ENCODE measurements around the gene MED13. TPM values are rescaled to one million over a fixed set of nuclear protein-coding genes. Genes with fewer than 3 reads are reported as not detected.
A peak's percentile ranks its signal among the peaks of the same experiment; 100 is the strongest.
"Not testable (repeated sequence)": the region's sequence is repeated elsewhere in the genome, so short reads cannot be mapped to it uniquely, and the experiment has no call there.

Gene MED13
- total RNA-seq, 5 donors from 2014 or later (not counting 1 experiment from before 2014, with no cell fraction given): 60.8 to 82.4 (median 77.6) TPM

DNA sequence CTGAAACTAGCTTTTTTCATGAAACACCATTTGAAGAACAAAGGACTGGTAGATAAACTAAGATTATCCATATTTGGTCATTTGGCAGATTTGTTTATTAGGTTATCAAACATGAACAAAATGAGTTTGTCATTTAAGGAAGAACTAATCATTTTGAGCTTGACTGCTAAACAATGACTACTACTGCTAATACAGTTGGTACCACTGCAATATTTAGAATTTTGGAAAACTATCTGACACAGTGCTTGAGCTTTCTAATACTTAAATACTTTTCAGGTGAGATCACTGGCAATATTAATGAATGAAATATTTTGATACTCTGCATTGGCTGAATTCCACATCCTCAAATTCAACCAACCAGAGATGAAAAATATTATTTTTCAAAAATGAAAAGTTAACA is 47.2 kb downstream of the MED13 start:
- no peak for ATAC-seq (replicated peaks in 1 of 4)
- H3K36me3 ChIP-seq (ENCODE audit: control insufficient read depth in 2 of 2, extremely low read depth in 1 of 2, insufficient read depth in 1 of 2, low read length in 1 of 2): peaks cover 4 to 36% of the 10 kb centered on the region in 2 donors
- no peaks in the 10 kb centered on the region for H3K4me1 ChIP-seq (ENCODE audit: control insufficient read depth in 1 of 2, extremely low read depth in 1 of 2, insufficient read depth in 2 of 2, low read length in 2 of 2)
- H3K4me3 ChIP-seq (ENCODE audit: control insufficient read depth in 1 of 2, extremely low read depth in 1 of 2, low read length in 1 of 2): no peak overlapping the region
- no peaks in the 10 kb centered on the region for H3K27me3 Mint-ChIP-seq
- H3K4me3 Mint-ChIP-seq: no peak overlapping the region
- CTCF ChIA-PET: no interaction called here
- no peaks in the 10 kb centered on the region for H3K9me3 ChIP-seq
- POLR2A ChIA-PET: no interaction called here
- H3K36me3 Mint-ChIP-seq: peaks cover 33% of the 10 kb centered on the region
- H3K27ac ChIP-seq (ENCODE audit: low read length): no peak overlapping the region
- peaks cover 0 to 7% (median 5%) of the 10 kb centered on the region in 3 donors for H3K4me1 Mint-ChIP-seq
- no peak for DNase-seq
- H3K27me3 ChIP-seq (replicated peaks in 1 of 2; ENCODE audit: control insufficient read depth in 2 of 2, extremely low read depth in 1 of 2, insufficient read depth in 2 of 2, low read length in 1 of 2): no peaks in the 10 kb centered on the region
- no peaks in the 10 kb centered on the region for H3K9me3 Mint-ChIP-seq
- H3K27ac Mint-ChIP-seq: no peak overlapping the region

DNA sequence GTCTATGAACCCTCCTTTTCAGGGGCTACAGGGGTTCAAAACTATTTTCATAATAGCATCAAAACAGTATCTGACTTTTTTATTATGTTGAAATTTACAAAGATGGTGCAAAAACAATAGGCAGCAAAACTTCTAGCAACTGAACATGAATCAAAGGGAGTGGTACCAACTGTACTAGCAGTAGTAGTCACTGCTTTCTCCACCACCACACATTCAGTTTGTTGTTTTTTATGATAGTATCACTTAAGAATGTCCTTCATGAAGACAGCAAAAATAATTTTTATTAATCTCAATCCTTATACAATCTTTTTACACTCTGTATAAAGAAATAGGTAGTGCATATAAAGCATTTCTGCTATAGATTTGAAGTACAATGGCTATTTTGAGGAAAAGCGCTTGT is 47.6 kb downstream of the MED13 start:
- no peak overlapping the region for H3K27ac ChIP-seq (ENCODE audit: low read length)
- H3K9me3 Mint-ChIP-seq: no peaks in the 10 kb centered on the region
- CTCF ChIA-PET: no interaction called here

DNA sequence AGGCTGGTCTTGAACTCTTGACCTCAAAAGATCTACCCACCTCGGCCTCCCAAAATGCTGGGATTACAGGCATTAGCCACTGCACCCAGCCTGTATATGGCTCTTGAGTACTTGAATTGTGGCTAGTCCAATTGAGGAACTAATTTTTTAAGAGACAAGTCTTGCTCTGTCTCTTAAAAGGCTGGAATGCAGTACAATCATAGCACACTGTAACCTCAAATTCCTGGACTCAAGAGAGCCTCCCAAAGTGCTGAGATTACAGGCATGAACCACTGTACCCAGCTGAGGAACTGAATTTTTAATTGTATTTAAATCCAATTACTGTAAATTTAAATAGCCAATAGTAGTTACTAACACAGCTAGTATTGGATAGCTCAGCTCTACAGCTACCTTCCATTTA is 50.6 kb downstream of the MED13 start:
- ATAC-seq (replicated peaks in 1 of 4) (no peak), DNase-seq (no peak)
- CTCF ChIA-PET: no interaction called here
- H3K9me3 ChIP-seq: no peaks in the 10 kb centered on the region
- no peak overlapping the region for H3K4me3 Mint-ChIP-seq
- H3K4me1 ChIP-seq (ENCODE audit: control insufficient read depth in 1 of 2, extremely low read depth in 1 of 2, insufficient read depth in 2 of 2, low read length in 2 of 2): no peaks in the 10 kb centered on the region
- no peaks in the 10 kb centered on the region for H3K9me3 Mint-ChIP-seq
- H3K4me1 Mint-ChIP-seq: peaks cover 0 to 16% (median 15%) of the 10 kb centered on the region in 3 donors
- peaks cover 50% of the 10 kb centered on the region for H3K36me3 Mint-ChIP-seq
- H3K36me3 ChIP-seq (ENCODE audit: control insufficient read depth in 2 of 2, extremely low read depth in 1 of 2, insufficient read depth in 1 of 2, low read length in 1 of 2): peaks cover 5 to 37% of the 10 kb centered on the region in 2 donors
- H3K27ac ChIP-seq (ENCODE audit: low read length): no peak overlapping the region
- H3K27ac Mint-ChIP-seq: no peak overlapping the region
- H3K27me3 ChIP-seq (replicated peaks in 1 of 2; ENCODE audit: control insufficient read depth in 2 of 2, extremely low read depth in 1 of 2, insufficient read depth in 2 of 2, low read length in 1 of 2): no peaks in the 10 kb centered on the region
- WGBS (ENCODE audit: insufficient coverage): no CpG with 5 or more reads among the region's 1 CpG
- POLR2A ChIA-PET: no interaction called here
- H3K27me3 Mint-ChIP-seq: no peaks in the 10 kb centered on the region
- H3K4me3 ChIP-seq (ENCODE audit: control insufficient read depth in 1 of 2, extremely low read depth in 1 of 2, low read length in 1 of 2): no peak overlapping the region

More for the DNA sequence above, 47.6 kb downstream of the MED13 start:
- Histone ChIP-seq H3K4me3 (ENCODE audit: control insufficient read depth in 1 of 2, extremely low read depth in 1 of 2, low read length in 1 of 2) (no peak overlapping the region), H3K27me3 (replicated peaks in 1 of 2; ENCODE audit: control insufficient read depth in 2 of 2, extremely low read depth in 1 of 2, insufficient read depth in 2 of 2, low read length in 1 of 2) (no peaks in the 10 kb centered on the region), H3K9me3 (no peaks in the 10 kb centered on the region), H3K36me3 (ENCODE audit: control insufficient read depth in 2 of 2, extremely low read depth in 1 of 2, insufficient read depth in 1 of 2, low read length in 1 of 2) (peaks cover 2 to 34% of the 10 kb centered on the region in 2 donors), H3K4me1 (ENCODE audit: control insufficient read depth in 1 of 2, extremely low read depth in 1 of 2, insufficient read depth in 2 of 2, low read length in 2 of 2) (no peaks in the 10 kb centered on the region)
- peaks cover 35% of the 10 kb centered on the region for H3K36me3 Mint-ChIP-seq
- ATAC-seq (replicated peaks in 1 of 4): no peak
- POLR2A ChIA-PET: no interaction called here
- 100% methylated on average over 1 of the region's 1 CpG for WGBS (ENCODE audit: insufficient coverage)
- H3K27ac Mint-ChIP-seq: no peak overlapping the region
- no peak overlapping the region for H3K4me3 Mint-ChIP-seq
- no peak for DNase-seq
- no peaks in the 10 kb centered on the region for H3K27me3 Mint-ChIP-seq
- H3K4me1 Mint-ChIP-seq: peaks cover 0 to 7% (median 5%) of the 10 kb centered on the region in 3 donors

DNA sequence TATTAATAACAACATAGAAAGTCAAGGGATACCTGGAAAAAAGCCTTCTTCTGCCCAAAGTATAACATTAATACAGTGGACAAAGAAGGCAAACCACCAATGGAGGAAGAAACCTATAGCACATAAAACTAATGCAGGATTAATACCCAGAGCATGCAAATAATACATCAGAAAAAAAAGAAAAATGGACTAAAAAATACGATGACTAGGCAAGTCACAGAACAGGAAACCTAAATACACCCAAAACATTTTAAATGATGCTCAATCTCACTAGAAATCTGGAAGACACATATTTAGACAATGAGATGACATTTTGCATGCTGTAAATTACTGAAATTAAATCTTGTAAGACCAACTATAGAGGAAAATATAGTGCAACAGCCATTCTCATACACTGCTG is 55.9 kb downstream of the MED13 start:
- Mint-ChIP-seq H3K4me3 (no peak overlapping the region), H3K36me3 (peaks cover 64% of the 10 kb centered on the region), H3K27me3 (no peaks in the 10 kb centered on the region), H3K9me3 (no peaks in the 10 kb centered on the region), H3K27ac (peak overlapping the region in 1 of 2 donors; percentile 32), H3K4me1 (peaks cover 25 to 42% (median 30%) of the 10 kb centered on the region in 3 donors)
- POLR2A ChIA-PET: interaction anchor here in 1 of 2 donors (0.7 kb wide), 1 partner anchor 47 kb away, joined by 3 read pairs; no protein-coding TSS in a partner anchor
- H3K36me3 ChIP-seq (ENCODE audit: control insufficient read depth in 2 of 2, extremely low read depth in 1 of 2, insufficient read depth in 1 of 2, low read length in 1 of 2): peaks cover 5 to 44% of the 10 kb centered on the region in 2 donors
- no peak overlapping the region for H3K27ac ChIP-seq (ENCODE audit: low read length)
- CTCF ChIA-PET: interaction anchor here (0.7 kb wide), 2 partner anchors 46 to 1326 kb away, joined by 3 to 4 read pairs; no protein-coding TSS in a partner anchor
- H3K27me3 ChIP-seq (replicated peaks in 1 of 2; ENCODE audit: control insufficient read depth in 2 of 2, extremely low read depth in 1 of 2, insufficient read depth in 2 of 2, low read length in 1 of 2): no peaks in the 10 kb centered on the region
- ATAC-seq (replicated peaks in 1 of 4) (no peak), DNase-seq (no peak)
- no peaks in the 10 kb centered on the region for H3K4me1 ChIP-seq (ENCODE audit: control insufficient read depth in 1 of 2, extremely low read depth in 1 of 2, insufficient read depth in 2 of 2, low read length in 2 of 2)
- no peaks in the 10 kb centered on the region for H3K9me3 ChIP-seq
- WGBS (ENCODE audit: insufficient coverage): no CpG with 5 or more reads among the region's 1 CpG
- no peak overlapping the region for H3K4me3 ChIP-seq (ENCODE audit: control insufficient read depth in 1 of 2, extremely low read depth in 1 of 2, low read length in 1 of 2)

DNA sequence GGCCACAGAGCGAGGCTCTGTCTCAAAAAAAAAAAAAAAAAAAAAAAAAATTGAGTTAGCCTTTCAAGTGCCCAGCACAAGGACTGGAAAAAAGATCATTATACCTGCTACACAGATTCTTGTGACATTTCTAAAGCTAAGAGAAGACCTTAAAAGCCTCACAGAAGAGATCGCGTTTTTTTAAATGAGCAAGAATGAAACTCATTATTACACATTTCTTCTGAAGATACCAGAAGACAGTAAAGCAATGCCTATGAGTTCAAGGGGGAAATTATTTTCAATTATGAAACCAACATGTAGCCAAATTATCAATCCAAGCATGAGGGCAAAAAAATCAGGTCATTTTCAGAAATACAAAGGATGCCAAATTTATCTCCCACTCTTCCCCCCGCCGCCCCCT is 56.8 kb downstream of the MED13 start:
- WGBS (ENCODE audit: insufficient coverage): no CpG with 5 or more reads among the region's 5 CpGs
- ATAC-seq (replicated peaks in 1 of 4) (no peak), DNase-seq (no peak)
- CTCF ChIA-PET: interaction anchor here (0.6 to 0.7 kb wide), 3 partner anchors 45 to 1326 kb away, joined by 3 to 4 read pairs (median 4); no protein-coding TSS in a partner anchor
- Histone ChIP-seq H3K4me1 (ENCODE audit: control insufficient read depth in 1 of 2, extremely low read depth in 1 of 2, insufficient read depth in 2 of 2, low read length in 2 of 2) (no peaks in the 10 kb centered on the region), H3K36me3 (ENCODE audit: control insufficient read depth in 2 of 2, extremely low read depth in 1 of 2, insufficient read depth in 1 of 2, low read length in 1 of 2) (peaks cover 5 to 43% of the 10 kb centered on the region in 2 donors), H3K4me3 (ENCODE audit: control insufficient read depth in 1 of 2, extremely low read depth in 1 of 2, low read length in 1 of 2) (no peak overlapping the region), H3K27me3 (replicated peaks in 1 of 2; ENCODE audit: control insufficient read depth in 2 of 2, extremely low read depth in 1 of 2, insufficient read depth in 2 of 2, low read length in 1 of 2) (no peaks in the 10 kb centered on the region), H3K9me3 (no peaks in the 10 kb centered on the region), H3K27ac (ENCODE audit: low read length) (no peak overlapping the region)
- no peak overlapping the region for H3K27ac Mint-ChIP-seq
- H3K9me3 Mint-ChIP-seq: no peaks in the 10 kb centered on the region
- H3K4me3 Mint-ChIP-seq: no peak overlapping the region
- H3K27me3 Mint-ChIP-seq: no peaks in the 10 kb centered on the region
- POLR2A ChIA-PET: interaction anchor here in 1 of 2 donors (0.6 to 0.7 kb wide), 3 partner anchors 33 to 48 kb away, joined by 3 to 7 read pairs (median 4); no protein-coding TSS in a partner anchor
- peaks cover 32 to 46% (median 32%) of the 10 kb centered on the region in 3 donors for H3K4me1 Mint-ChIP-seq
- H3K36me3 Mint-ChIP-seq: peaks cover 62% of the 10 kb centered on the region

DNA sequence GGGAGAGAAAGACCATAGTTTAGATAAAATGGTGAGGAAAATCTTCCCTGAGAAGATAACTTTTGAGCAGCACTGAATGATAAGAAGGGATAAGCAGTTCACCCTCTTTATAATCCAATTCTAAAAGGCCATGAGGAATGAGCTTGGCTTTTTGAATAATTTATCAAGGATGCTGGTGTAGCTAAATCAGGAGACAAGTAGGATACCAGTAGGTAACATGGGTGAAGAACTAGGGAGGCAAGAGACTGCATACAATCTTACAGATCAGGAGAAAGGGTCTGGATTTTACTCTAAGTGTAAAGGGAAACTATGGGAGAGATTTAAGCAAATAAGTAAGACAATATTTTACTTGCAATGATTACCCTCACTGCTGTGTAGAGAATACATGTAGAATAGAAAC is 60.7 kb downstream of the MED13 start:
- peaks cover 47 to 62% (median 58%) of the 10 kb centered on the region in 3 donors for H3K4me1 Mint-ChIP-seq
- H3K27ac Mint-ChIP-seq: peak overlapping the region in 1 of 2 donors; percentile 49
- H3K36me3 Mint-ChIP-seq: peaks cover 43% of the 10 kb centered on the region
- ATAC-seq (replicated peaks in 1 of 4): no peak
- H3K27me3 Mint-ChIP-seq: no peaks in the 10 kb centered on the region
- Histone ChIP-seq H3K9me3 (no peaks in the 10 kb centered on the region), H3K36me3 (ENCODE audit: control insufficient read depth in 2 of 2, extremely low read depth in 1 of 2, insufficient read depth in 1 of 2, low read length in 1 of 2) (peaks cover 0 to 26% of the 10 kb centered on the region in 2 donors), H3K4me1 (ENCODE audit: control insufficient read depth in 1 of 2, extremely low read depth in 1 of 2, insufficient read depth in 2 of 2, low read length in 2 of 2) (no peaks in the 10 kb centered on the region), H3K27ac (ENCODE audit: low read length) (no peak overlapping the region), H3K4me3 (ENCODE audit: control insufficient read depth in 1 of 2, extremely low read depth in 1 of 2, low read length in 1 of 2) (no peak overlapping the region), H3K27me3 (replicated peaks in 1 of 2; ENCODE audit: control insufficient read depth in 2 of 2, extremely low read depth in 1 of 2, insufficient read depth in 2 of 2, low read length in 1 of 2) (no peaks in the 10 kb centered on the region)
- ChIA-PET POLR2A (no interaction called here), CTCF (no interaction called here)
- no peak overlapping the region for H3K4me3 Mint-ChIP-seq
- DNase-seq: no peak
- H3K9me3 Mint-ChIP-seq: no peaks in the 10 kb centered on the region

DNA sequence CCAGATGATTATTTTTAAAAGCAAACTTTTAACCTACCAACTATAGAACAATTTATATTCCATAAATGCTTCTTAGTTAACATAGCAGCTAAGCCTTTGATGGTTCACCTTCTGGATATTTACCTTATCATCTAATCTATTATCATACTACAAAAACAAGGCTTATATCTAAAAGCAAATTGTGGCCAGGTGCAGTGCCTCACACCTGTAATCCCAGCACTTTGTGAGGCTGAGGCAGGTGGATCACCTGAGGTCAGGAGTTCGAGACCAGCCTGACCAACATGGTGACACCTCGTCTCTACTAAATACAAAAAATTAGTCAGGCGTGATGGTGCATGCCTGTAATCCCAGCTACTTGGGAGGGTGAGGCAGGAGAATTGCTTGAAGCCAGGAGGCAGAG is 61.9 kb downstream of the MED13 start:
- H3K4me3 Mint-ChIP-seq; H3K27ac Mint-ChIP-seq; H3K4me3 ChIP-seq (ENCODE audit: control insufficient read depth in 1 of 2, extremely low read depth in 1 of 2, low read length in 1 of 2); ATAC-seq (replicated peaks in 1 of 4); H3K9me3 Mint-ChIP-seq; DNase-seq; H3K27me3 ChIP-seq (replicated peaks in 1 of 2; ENCODE audit: control insufficient read depth in 2 of 2, extremely low read depth in 1 of 2, insufficient read depth in 2 of 2, low read length in 1 of 2); H3K9me3 ChIP-seq; POLR2A ChIA-PET; H3K4me1 ChIP-seq (ENCODE audit: control insufficient read depth in 1 of 2, extremely low read depth in 1 of 2, insufficient read depth in 2 of 2, low read length in 2 of 2); H3K27me3 Mint-ChIP-seq; CTCF ChIA-PET; H3K27ac ChIP-seq (ENCODE audit: low read length): not testable (repeated sequence)
- Mint-ChIP-seq H3K4me1 (peaks cover 42 to 58% (median 55%) of the 10 kb centered on the region in 3 donors), H3K36me3 (peaks cover 38% of the 10 kb centered on the region)
- WGBS (ENCODE audit: insufficient coverage): no CpG with 5 or more reads among the region's 3 CpGs
- peaks cover 0 to 23% of the 10 kb centered on the region in 2 donors for H3K36me3 ChIP-seq (ENCODE audit: control insufficient read depth in 2 of 2, extremely low read depth in 1 of 2, insufficient read depth in 1 of 2, low read length in 1 of 2)

All from T-cell (primary cell).